Measurements from ENCODE around the gene TCF23.

DNA sequence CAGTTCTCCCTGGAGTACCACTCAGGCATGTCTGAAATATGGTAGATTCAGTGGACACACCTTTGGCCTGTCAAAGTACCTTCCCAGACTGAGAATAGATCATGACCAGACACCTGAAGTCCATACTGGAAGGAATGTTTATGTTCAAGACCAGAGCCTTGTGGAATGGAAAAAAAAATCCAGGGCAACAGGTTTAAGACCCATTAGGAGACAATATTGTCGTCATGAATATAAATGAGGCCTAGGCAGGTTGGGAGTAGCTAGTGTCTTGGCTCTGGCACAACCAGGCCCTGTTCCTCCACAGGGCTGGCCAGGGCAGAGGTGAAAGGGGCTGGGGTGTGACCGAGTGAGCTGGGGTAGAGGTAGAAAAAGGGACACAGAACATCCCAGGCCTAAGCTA lies 49.8 kb downstream of the TCF23 start:
- TF ChIP-seq, protein P1, sequence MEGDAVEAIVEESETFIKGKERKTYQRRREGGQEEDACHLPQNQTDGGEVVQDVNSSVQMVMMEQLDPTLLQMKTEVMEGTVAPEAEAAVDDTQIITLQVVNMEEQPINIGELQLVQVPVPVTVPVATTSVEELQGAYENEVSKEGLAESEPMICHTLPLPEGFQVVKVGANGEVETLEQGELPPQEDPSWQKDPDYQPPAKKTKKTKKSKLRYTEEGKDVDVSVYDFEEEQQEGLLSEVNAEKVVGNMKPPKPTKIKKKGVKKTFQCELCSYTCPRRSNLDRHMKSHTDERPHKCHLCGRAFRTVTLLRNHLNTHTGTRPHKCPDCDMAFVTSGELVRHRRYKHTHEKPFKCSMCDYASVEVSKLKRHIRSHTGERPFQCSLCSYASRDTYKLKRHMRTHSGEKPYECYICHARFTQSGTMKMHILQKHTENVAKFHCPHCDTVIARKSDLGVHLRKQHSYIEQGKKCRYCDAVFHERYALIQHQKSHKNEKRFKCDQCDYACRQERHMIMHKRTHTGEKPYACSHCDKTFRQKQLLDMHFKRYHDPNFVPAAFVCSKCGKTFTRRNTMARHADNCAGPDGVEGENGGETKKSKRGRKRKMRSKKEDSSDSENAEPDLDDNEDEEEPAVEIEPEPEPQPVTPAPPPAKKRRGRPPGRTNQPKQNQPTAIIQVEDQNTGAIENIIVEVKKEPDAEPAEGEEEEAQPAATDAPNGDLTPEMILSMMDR (conservative IDR thresholded peaks at IDR 0.05) = no peak
- TF ChIP-seq EZH2 (IDR thresholded peaks at IDR 0.05; ENCODE audit: low read depth) = no peak

All from PC-9 (cell line).